ENCODE measurements around the gene RAB36.

RAB36 gene

GRCh38 chr22:23144932-23145877 lies at the start of gene RAB36:
Gene RAB36, plus strand, starts transcription at chr22:23145477. Its CDS starts 1,140 bp downstream, at chr22:23146617.
- peak; percentile 55 for DNase-seq (ENCODE audit: low read depth)

GRCh38 chr22:23095733-23096342 lies 49.4 kb upstream of the RAB36 start:
- DNase-seq (ENCODE audit: low read depth), result no peak

- DNase-seq (ENCODE audit: low read depth), result no peak
These were observed 47.7 kb upstream of the RAB36 start for GRCh38 chr22:23097412-23098229.

GRCh38 chr22:23098230-23098705 lies 47.0 kb upstream of the RAB36 start:
- no peak for DNase-seq (ENCODE audit: low read depth)

GRCh38 chr22:23098718-23099530 lies 46.4 kb upstream of the RAB36 start:
- no peak for DNase-seq (ENCODE audit: low read depth)

GRCh38 chr22:23099531-23099804 lies 45.8 kb upstream of the RAB36 start:
- no peak for DNase-seq (ENCODE audit: low read depth)

GRCh38 chr22:23100124-23100801 lies 45.0 kb upstream of the RAB36 start:
- no peak for DNase-seq (ENCODE audit: low read depth)

GRCh38 chr22:23101524-23101923 lies 43.8 kb upstream of the RAB36 start:
- no peak for DNase-seq (ENCODE audit: low read depth)

- no peak for DNase-seq (ENCODE audit: low read depth)
These were observed 43.1 kb upstream of the RAB36 start for GRCh38 chr22:23102002-23102655.

GRCh38 chr22:23102776-23103175 lies 42.5 kb upstream of the RAB36 start:
- DNase-seq (ENCODE audit: low read depth), result no peak

GRCh38 chr22:23103199-23103954 lies 41.9 kb upstream of the RAB36 start:
- no peak for DNase-seq (ENCODE audit: low read depth)

- DNase-seq (ENCODE audit: low read depth), result no peak
These were observed 40.9 kb upstream of the RAB36 start for GRCh38 chr22:23104187-23104971.

GRCh38 chr22:23105304-23105703 lies 40.0 kb upstream of the RAB36 start:
- DNase-seq (ENCODE audit: low read depth), result no peak

GRCh38 chr22:23105919-23106318 lies 39.4 kb upstream of the RAB36 start:
- DNase-seq (ENCODE audit: low read depth), result no peak

- no peak for DNase-seq (ENCODE audit: low read depth)
These were observed 38.9 kb upstream of the RAB36 start for GRCh38 chr22:23106344-23106743.

GRCh38 chr22:23106906-23107367 lies 38.3 kb upstream of the RAB36 start:
- DNase-seq (ENCODE audit: low read depth), result no peak

- DNase-seq (ENCODE audit: low read depth), result no peak
These were observed 37.6 kb upstream of the RAB36 start for GRCh38 chr22:23107487-23108248.
